Measurements from ENCODE around the gene PDE10A.
"Not testable (repeated sequence)": the region's sequence is repeated elsewhere in the genome, so short reads cannot be mapped to it uniquely, and the experiment has no call there.

Gene PDE10A

DNA sequence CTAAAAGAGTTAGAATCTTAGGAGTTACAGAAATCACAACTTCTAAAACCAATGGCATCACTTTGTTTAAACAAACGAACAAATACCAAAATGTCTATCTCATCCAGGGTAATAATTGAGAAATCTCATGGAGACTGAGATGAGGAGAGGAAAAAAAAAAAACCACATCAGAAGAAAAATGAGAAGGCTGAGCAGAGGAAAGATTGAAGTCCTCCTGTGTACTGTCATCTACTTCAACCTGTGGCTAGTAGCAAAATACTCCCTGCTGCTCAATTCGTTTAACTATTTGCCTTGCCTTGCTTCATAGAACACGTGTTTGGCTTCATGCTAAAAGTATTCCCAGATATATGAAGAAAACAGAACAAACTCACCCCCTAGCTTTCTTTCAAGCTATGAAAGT lies 143.7 kb downstream of the PDE10A start:
- DNase-seq = no peak

GRCh38 chr6:165515963-165516624 lies 146.9 kb downstream of the PDE10A start:
- no peak for DNase-seq

- no peak for DNase-seq
Measured at GRCh38 chr6:165514621-165515020, 148.4 kb downstream of the PDE10A start.

- DNase-seq = no peak
Measured at GRCh38 chr6:165511807-165512206, 151.2 kb downstream of the PDE10A start.

DNA sequence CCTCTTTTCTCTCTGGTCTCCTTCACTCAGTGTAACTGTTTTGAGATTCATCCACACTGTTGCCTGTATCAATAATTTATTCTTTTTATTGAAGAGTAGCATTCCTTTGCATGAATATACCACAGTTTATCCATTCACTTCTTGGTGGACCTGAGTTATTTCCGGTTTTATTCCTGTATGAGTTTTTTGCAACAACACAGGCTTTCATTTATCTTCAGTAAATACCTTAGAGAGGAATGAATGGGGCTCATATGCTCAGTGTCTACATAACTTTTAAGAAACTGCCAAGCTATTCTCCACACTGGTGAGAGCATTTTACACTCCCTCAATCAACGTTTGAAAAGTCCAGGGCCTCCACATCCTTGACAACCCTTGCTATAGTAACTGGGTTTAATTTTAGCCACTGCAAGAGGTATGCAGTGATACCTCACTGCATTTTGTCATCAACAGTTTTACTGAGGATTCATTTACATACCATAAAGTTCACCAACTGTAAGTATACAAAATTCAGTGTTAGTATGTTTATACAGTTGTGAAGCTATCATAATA lies 154.6 kb downstream of the PDE10A start:
- DNase-seq = no peak

DNA sequence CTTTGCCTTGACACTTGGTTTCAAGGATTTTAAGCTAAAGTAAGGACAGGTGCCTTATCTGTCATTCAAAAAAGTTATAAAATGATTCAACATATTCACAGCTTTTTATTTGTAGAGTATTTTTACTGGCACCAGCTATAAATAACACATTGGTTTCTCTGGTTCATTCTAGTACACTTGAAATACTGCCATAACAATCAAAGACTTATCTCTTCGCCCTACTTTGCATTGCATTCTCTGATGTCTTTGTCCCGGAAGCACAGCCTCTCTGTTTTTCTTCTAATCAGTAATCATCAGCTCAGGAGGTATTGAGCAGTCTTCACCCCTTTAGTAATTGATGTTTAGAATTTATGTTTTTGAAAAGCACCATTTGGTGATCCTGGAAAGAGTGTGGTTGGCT lies 156.4 kb downstream of the PDE10A start:
- DNase-seq = no peak

DNA sequence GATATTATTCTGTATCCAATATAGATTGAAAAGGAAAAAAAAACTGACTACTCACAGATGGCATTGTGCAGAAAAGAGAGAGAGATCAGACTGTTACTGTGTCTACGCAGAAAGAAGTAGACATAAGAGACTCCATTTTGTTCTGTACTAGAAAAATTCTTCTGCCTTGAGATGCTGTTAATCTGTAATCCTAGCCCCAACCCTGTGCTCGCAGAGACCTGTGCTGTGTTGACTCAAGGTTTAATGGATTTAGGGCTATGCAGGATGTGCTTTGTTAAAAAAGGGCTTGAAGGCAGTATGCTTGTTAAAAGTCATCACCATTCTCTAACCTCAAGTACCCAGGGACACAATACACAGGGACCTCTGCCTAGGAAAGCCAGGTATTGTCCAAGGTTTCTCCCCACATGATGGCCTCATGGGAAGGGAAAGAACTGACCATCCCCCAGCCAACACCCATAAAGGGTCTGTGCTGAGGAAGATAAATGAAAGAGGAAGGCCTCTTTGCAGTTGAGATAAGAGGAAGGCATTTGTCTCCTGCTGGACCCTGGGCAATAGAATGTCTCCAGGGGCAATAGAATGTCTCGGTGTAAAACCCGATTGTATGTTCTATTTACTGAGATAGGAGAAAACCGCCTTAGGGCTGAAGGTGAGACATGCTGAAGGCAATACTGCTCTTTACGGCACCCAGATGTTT lies 162.7 kb downstream of the PDE10A start:
- not testable (repeated sequence) for DNase-seq

DNA sequence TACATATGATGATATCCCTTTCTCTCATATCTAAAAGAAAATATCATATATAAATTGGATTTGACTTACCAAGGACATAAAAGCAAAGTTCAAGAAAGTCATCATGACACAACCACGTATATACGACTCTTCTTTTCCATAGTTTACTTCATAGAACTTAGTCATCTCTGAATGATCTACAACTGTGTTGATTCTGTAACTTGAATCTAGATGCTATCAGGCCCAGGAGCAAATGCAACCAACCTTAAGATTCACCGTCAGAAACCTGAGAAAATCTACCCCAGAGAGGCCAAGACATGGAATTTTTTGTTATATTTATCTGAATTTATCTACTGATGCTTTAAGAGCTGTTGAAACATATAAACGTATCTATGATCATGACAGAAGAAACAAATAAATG lies 165.6 kb downstream of the PDE10A start:
- no peak for DNase-seq

DNA sequence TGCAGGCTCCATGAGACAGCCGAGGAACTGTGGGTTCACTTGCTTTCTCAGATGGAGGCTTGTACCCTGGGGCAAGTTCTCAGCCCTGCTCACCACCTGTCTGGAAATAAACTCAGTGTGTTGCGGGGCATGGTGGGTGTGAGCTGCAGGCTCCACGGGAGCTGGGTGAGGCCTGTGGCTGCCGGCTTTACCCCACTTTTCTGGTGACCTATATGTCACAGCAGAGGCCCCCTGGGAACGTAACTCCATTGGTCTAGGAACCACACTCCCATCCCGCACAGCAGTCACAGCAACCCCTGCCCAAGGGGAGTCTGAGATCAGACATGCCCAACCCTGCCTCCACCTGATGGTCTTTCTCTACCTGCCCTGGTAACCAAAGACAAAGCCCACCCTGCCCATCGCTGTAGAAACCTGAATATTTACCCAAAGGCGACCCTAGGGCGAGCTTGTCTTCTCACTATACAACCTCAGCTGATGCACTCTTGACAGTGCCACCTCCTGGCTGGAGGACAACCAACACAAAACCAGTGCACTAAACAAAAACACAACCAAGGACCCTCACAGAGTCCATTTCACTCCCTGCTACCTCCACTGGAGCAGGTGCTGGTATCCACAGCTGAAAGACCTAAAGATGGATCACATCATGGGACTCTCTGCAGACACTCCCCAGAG lies 174.3 kb downstream of the PDE10A start:
- DNase-seq = no peak

DNA sequence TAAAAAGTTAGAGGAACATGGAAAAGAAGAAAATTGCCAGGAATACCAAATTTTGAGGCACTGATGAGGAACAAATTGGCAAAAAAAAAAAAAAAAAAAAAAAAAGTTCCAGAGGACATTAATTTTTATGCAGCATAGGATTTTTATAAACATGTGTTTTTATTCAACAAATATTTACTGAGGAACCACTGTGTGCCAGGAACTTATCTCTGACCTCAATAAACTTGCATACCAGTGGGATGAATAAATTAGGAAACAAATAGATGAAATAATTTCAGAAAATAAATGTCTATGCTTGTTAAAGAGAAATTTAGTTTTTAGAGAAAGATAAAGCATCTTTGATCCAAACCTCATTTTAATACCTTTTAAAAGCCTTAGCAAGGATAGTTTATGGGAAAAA lies 175.1 kb downstream of the PDE10A start:
- DNase-seq = no peak

DNA sequence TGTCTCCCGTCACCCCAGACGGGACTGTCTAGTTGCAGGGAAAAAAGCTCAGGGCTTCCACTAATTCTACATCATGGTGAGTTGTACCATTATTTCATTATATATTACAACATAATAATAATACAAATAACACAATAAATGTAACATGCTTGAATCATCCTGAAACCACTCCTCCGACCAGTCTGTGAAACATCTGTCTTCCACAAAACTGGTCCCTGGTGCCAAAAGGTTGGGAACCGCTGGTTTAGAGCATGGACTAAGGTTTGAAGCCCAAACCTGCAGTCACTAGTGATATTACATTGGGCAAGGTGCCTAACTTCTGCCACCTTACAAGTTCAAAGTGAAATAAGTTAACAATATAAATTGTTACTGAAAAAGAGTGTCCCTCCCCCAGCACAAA lies 175.7 kb downstream of the PDE10A start:
- DNase-seq = no peak

GRCh38 chr6:165486183-165487137 lies 176.6 kb downstream of the PDE10A start:
- DNase-seq = no peak

DNA sequence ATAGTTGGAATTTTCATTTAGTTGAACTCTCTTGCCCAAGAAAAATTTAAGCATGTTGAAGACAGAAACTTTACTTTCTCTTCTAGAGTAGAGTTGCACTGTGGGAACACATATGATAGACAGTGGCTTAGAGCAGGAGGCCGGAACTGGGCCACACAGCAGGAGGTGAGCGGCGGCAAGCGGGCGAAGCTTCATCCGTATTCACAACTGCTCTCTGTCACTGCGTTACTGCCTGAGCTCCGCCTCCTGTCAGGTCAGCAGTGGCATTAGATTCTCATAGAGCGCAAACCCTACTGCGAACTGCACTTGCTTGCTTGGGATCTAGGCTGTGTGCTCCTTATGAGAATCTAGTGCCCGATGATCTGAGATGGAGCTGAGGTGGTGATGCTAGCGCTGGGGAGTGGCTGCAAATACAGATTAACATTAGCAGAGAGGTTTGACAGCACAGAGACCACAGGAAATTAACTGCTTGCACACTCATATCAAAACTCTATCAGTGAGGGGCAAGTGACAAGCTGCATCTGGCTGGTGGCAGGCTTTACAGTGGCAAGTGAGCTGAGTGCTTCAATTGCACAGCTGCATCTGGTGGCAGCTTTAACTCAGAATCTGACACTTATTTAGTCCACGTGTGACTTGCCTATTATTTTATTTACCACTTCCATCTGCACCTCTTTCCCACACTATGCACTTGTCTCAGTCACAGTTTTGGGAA lies 178.7 kb downstream of the PDE10A start:
- no peak for DNase-seq

- DNase-seq = no peak
Measured at GRCh38 chr6:165481921-165482320, 181.1 kb downstream of the PDE10A start.

- no peak for DNase-seq
Measured at GRCh38 chr6:165480916-165481315, 182.1 kb downstream of the PDE10A start.

DNA sequence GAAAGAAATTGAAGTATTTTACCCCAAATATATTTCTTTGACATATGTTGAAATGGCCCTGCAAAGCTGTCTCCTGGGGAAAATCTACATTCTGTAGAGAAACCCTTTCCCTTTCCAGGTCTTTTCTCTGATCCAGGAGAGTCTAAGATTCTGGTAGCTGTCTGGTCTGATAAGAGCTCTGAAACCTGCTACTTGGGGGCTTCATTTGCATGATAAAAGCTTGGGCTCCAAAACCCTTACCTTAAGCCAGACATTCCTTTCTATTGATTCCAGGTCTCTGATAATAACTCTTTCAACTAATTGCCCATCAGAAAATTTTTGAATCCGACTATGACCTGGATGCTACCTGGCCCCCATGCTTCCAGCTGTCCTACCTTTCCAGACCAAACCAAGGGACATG lies 184.5 kb downstream of the PDE10A start:
- no peak for DNase-seq

DNA sequence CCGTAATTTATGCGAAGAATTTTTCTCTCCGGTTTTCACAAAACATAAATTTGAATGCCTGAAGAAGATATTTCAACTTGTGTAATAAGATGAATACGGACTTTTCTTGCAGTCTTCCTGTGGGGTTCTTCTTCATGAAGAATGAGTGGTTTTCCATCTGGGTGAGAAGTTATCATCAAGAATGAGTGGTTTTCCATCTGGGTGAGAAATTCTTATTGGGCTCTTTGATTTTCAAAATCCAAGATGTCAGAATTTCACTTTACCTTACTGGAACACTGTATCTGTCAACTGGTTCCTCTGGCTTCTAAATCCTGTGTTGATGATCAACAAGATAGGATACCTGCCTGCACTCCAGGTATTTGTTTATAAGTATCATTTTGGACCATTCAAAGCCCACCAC lies 193.6 kb downstream of the PDE10A start:
- DNase-seq = no peak

DNA sequence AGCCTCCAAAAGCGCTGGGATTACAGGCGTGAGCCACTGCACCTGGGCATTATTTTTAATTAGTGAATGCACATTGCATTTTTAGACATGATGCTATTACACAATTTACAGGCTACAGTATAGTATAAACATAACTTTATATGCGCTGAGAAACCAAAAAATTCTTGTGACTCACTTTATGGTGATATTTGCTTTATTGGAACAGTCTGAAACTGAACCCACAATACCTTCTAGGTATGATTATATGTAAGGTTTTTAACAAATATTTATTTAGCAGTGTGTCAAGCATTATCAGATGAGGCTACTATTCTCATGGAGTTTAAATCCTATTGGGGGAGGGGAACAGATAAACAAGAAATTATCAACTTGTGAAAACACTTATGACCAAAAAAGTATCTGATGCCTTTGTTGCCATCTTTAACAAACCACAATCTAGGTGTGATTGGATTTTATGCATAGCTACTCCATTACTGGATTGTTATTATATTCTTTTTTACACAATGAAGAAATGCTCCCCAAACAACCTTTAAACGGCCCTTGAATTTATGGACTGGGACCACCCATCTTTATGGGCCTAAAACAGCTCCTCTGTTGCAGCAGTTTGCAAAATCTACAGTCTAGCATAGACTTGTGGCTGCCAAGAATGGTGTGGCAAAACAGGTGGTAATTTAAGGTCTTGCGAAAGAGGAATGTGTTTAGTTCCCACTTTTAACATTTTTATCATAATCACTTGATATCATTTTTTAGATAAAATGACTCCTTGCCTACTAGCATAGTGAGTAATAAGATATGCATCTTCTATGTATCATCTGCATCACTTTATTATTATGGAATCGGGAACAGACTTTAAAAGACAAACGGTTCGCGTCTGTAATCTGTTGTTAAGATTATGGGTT lies 194.5 kb downstream of the PDE10A start:
- no peak for DNase-seq

GRCh38 chr6:165463499-165463898 lies 199.5 kb downstream of the PDE10A start:
- not testable (repeated sequence) for DNase-seq

DNA sequence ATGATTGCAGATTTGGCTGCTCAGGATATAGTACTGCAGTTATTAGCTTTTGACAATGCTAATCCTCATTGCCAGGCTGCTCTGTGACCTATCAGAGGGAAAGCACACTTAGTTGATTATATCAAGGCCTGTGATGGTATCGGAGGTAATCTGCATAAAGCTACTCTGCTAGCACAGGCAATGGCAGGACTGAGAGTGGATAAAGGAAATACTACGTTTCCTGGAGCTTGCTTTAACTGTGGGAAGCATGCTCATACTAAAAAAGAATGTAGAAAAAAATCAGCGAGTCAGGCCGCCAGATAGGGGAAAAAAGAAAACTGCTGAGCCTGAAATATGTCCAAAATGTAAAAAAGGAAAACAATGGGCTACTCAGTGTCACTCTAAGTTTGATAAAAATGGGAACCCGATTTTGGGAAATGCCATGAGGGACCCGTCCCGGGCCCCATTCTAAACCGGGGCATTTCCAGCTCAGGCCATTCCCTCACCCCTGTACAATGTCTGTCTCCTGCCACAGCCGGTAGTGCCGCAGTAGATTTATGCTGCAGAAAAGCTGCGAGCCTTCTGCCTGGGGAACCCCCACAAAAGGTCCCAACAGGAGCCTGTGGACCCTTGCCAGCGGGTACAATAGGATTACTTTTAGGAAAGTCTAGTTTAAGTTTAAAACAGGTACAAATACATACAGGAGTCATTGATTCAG lies 203.3 kb downstream of the PDE10A start:
- DNase-seq = not testable (repeated sequence)
